Epithelial cell of proximal tubule (primary cell): ENCODE data around the gene JMJD8. TPM values are rescaled to one million over a fixed set of nuclear protein-coding genes. Genes with fewer than 3 reads are reported as not detected.

Source experiments
- DNase-seq: peaks from one replicate; pipeline ENCODE4 v3.0.0-alpha.2; 2011; ENCODE audit warnings: low read depth
- H3K4me3 ChIP-seq: 2 replicates; pipeline ENCODE4 v1.5.1; 2011; ENCODE audit warnings: low read depth, mild to moderate bottlenecking, low read length
- total RNA-seq: library from RNA; depleted of rRNA; stranded (reverse); fragments of >200 nt; gene quantifications from 2 replicates; pipeline ENCODE4 v1.2.3, GENCODE V29; 2015
- TF ChIP-seq, protein P1 (sequence below): conservative IDR thresholded peaks from 2 replicates; pipeline ENCODE4 v1.5.1; 2012; ENCODE audit warnings: low read depth, mild to moderate bottlenecking, low read length

The JMJD8 gene
- total RNA-seq, 1 donor from 2014 or later: 65.6 TPM

GRCh38 chr16:649631-650030 lies 34.5 kb downstream of the JMJD8 start:
- TF ChIP-seq, protein P1, sequence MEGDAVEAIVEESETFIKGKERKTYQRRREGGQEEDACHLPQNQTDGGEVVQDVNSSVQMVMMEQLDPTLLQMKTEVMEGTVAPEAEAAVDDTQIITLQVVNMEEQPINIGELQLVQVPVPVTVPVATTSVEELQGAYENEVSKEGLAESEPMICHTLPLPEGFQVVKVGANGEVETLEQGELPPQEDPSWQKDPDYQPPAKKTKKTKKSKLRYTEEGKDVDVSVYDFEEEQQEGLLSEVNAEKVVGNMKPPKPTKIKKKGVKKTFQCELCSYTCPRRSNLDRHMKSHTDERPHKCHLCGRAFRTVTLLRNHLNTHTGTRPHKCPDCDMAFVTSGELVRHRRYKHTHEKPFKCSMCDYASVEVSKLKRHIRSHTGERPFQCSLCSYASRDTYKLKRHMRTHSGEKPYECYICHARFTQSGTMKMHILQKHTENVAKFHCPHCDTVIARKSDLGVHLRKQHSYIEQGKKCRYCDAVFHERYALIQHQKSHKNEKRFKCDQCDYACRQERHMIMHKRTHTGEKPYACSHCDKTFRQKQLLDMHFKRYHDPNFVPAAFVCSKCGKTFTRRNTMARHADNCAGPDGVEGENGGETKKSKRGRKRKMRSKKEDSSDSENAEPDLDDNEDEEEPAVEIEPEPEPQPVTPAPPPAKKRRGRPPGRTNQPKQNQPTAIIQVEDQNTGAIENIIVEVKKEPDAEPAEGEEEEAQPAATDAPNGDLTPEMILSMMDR: no peak
- no peak for DNase-seq
- peak overlapping the region; percentile 70 for H3K4me3 ChIP-seq

DNA sequence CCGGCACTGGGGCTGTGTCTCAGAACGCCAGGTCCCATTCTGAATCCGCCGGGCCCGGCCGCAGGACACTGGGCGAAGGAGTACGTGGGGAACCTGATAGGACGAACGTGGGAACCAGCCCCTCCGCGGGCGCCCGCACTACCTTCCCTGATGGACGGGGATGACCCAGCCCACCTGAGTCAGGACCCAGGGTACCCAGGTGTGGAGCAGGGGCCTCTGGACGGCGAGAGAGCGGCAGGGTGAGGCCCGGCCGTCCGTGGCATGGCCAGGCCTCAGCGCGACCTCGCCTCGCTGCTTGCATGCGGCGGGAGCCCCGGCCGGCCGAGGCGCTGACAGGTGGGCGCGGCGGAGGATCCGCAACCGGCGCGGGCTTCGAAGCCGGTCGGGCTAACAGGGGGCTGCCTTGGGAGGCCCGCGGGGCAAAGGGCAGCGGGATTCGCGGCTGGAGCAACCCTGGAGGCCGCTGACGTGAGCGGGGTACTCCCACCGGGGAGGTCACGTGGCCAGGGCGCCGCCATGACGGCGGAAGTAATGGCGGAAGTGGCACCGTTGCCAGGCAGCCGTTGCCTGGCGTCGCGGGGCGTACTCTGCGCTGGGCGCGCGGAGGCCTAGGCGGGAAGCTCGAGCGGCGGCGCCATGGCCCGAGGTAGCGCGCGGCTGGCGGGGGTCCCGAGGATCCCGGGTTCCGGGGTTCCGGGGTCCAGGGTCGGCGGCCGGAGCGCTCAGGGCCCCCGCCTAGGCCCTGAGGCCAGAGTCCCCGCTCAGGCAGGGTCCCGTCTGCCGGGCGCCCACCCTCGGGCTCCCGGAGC lies 35.1 kb downstream of the JMJD8 start, which contains the start of gene WDR90:
Gene WDR90 (plus strand): TSS at position 585 of the 809 bp plus-strand sequence. CDS start 52 bp downstream, at position 637.
- H3K4me3 ChIP-seq: peak within 1 kb of the TSS; percentile 70
- no peak for DNase-seq
- TF ChIP-seq, protein P1: no peak

DNA sequence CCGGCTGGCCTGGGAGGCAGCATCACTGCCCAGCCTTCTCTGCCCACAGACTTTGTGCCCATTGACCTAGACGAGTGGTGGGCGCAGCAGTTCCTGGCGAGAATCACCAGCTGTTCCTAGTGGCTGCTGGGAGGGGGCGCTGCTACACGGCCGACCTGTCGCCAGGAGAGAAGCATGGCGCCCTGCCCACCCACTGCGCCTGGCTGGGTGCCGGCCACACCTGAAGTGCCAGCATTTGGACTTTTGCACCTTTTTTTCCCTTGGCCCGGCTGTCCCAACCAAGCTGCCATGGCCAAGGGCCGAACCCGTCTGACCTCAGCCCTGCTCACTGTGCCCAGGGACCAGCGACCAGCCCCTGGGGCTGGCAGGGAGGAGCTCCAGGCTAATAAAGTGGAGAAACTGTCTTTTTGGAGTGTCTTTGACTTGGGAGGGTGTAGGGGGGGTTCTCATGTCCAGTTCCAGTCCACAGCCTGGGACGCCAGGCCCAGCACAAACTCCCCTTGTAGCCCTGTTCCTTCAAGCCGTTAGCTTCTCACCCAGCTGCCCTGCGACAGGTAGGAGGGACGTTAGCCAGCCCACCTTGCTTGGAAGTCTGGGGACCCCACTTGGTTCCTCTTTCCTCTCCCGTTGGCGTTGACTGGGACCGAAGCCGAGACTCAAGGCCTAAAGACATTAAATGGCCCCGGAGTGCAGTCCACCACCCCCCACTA lies 35.9 kb downstream of the JMJD8 start:
- DNase-seq: no peak
- TF ChIP-seq, protein P1: peak; percentile 55
- H3K4me3 ChIP-seq: peak overlapping the region; percentile 70

DNA sequence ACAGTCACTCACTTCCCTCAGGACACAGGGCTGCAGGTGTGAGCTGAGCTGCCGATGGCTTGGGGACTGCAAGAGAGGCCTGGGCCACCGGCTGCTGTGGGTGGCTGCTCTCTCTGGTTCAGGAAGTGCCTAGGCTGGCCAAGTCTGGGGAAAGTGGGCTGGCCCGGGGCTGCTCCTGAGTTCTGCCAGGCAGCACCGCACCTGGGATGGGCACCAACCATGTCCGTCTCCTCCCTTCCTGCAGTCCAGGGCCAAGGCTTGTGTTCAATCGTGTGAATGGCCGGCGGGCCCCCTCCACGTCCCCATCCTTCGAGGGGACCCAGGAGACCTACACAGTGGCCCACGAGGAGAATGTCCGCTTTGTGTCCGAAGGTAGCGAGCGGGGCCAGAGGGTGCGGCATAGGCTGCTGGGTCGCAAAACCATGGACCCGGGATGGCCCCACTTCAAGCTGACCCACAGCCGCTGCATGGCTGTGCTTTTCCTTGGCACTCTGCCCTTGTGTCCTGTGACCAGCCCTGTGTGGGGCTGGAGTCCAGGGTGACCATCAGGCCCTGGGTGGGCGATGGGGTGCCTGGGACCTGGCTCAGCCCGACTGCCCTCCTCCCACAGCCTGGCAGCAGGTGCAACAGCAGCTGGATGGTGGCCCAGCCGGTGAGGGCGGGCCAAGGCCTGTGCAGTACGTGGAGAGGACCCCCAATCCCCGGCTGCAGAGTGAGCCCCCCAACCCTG lies 36.8 kb downstream of the JMJD8 start:
- DNase-seq: no peak
- TF ChIP-seq, protein P1: no peak
- peak overlapping the region; percentile 70 for H3K4me3 ChIP-seq

- no peak overlapping the region for H3K4me3 ChIP-seq
Measured at GRCh38 chr16:646679-647172, 37.4 kb downstream of the JMJD8 start.

GRCh38 chr16:645852-646678 lies 38.1 kb downstream of the JMJD8 start:
- DNase-seq: no peak
- TF ChIP-seq, protein P1: no peak
- H3K4me3 ChIP-seq: no peak overlapping the region

More at GRCh38 chr16:646679-647172, 37.4 kb downstream of the JMJD8 start:
- DNase-seq: no peak
- TF ChIP-seq, protein P1: no peak
